WERI-Rb-1 (cell line): ENCODE results near the gene NUP214.

ENCODE experiments used
- DNase-seq: peaks from one replicate; pipeline ENCODE4 v3.0.0-alpha.2; 2020
- H3K27ac ChIP-seq: fragments of 250-450 bp; sonication (Bioruptor Pico); 2 replicates; pipeline ENCODE4 v1.5.1; 2020; ENCODE audit warnings: mild to moderate bottlenecking, moderate library complexity
- H3K27me3 ChIP-seq: fragments of 250-450 bp; sonication (Bioruptor Pico); 2 replicates; pipeline ENCODE4 v1.5.1; 2021; ENCODE audit warnings: mild to moderate bottlenecking, low read depth, moderate library complexity; ENCODE audit not compliant: insufficient read depth, severe bottlenecking
- H3K36me3 ChIP-seq: fragments of 250-450 bp; sonication (Bioruptor Pico); 2 replicates; pipeline ENCODE4 v1.5.1; 2020; ENCODE audit warnings: mild to moderate bottlenecking, moderate library complexity
- H3K4me3 ChIP-seq: 2 replicates; pipeline ENCODE4 v1.5.1; 2011; ENCODE audit warnings: low read depth, mild to moderate bottlenecking, control low read depth, low read length
- H3K9me3 ChIP-seq: fragments of 250-450 bp; sonication (Bioruptor Pico); 2 replicates; pipeline ENCODE4 v1.5.1; 2021; ENCODE audit warnings: mild to moderate bottlenecking, moderate library complexity; ENCODE audit not compliant: severe bottlenecking
- TF ChIP-seq, protein P1 (sequence below): IDR thresholded peaks from 2 replicates; pipeline ENCODE4 v1.5.1; 2011; ENCODE audit warnings: low read depth, mild to moderate bottlenecking, control low read depth, inconsistent platforms, low read length

Gene NUP214

DNA sequence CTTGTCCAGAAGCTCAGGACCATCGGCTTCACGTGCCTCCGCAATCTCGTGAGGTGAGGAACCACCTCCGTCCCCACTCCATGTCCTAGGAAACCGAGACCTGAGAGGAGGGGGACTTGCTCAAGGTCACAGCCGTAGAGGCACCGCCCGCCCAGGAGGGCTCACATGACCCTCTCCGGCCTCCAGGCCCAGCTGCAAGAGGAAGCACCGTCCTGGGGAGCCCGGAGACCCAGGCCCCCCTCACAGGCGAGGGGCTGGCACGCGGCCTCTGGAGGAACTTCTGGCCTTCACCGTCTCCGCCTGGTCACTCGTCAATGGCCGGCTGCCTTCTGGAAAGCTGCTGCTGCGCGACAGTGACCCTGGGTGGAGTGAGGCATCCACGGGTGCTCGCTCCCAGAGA is 126.7 kb downstream of the NUP214 start:
- no peaks in the 10 kb centered on the region for H3K27me3 ChIP-seq
- TF ChIP-seq, protein P1, sequence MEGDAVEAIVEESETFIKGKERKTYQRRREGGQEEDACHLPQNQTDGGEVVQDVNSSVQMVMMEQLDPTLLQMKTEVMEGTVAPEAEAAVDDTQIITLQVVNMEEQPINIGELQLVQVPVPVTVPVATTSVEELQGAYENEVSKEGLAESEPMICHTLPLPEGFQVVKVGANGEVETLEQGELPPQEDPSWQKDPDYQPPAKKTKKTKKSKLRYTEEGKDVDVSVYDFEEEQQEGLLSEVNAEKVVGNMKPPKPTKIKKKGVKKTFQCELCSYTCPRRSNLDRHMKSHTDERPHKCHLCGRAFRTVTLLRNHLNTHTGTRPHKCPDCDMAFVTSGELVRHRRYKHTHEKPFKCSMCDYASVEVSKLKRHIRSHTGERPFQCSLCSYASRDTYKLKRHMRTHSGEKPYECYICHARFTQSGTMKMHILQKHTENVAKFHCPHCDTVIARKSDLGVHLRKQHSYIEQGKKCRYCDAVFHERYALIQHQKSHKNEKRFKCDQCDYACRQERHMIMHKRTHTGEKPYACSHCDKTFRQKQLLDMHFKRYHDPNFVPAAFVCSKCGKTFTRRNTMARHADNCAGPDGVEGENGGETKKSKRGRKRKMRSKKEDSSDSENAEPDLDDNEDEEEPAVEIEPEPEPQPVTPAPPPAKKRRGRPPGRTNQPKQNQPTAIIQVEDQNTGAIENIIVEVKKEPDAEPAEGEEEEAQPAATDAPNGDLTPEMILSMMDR: no peak
- no peak overlapping the region for H3K4me3 ChIP-seq
- no peak for DNase-seq
- H3K27ac ChIP-seq: no peak overlapping the region
- no peaks in the 10 kb centered on the region for H3K36me3 ChIP-seq
- no peaks in the 10 kb centered on the region for H3K9me3 ChIP-seq

DNA sequence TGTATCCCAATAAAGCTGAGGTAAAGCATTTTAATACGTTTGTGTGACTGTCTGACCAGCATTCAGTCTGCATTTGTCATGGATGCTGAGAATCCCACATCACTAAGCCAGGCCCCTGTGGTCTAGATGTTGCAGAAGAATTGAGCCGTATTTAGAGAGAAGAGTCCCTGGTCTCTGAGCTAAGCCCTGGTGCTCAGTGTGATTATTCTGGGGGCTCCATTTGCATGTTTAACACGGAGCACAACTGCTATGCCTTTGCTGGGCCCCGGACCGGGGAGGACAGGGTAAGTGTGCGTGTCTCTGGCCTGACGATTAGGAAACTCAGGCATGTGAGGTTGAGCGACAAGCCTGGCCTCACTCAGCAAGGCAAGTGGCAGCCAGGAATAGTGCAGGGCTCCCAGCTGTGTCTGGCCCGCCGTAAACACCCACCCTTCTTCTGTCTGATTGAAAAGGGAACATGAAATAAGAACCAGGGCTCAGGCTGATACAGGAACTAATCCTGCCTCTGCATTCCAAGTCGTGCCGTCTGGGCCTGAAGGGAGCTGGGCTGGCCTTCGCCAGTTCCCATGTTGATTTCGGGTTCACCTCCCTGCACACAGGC is 128.6 kb downstream of the NUP214 start:
- H3K4me3 ChIP-seq: no peak overlapping the region
- H3K9me3 ChIP-seq: no peaks in the 10 kb centered on the region
- TF ChIP-seq, protein P1: no peak
- no peaks in the 10 kb centered on the region for H3K27me3 ChIP-seq
- H3K36me3 ChIP-seq: no peaks in the 10 kb centered on the region
- no peak for DNase-seq
- no peak overlapping the region; the same call in 1 of the 2 replicates for H3K27ac ChIP-seq

DNA sequence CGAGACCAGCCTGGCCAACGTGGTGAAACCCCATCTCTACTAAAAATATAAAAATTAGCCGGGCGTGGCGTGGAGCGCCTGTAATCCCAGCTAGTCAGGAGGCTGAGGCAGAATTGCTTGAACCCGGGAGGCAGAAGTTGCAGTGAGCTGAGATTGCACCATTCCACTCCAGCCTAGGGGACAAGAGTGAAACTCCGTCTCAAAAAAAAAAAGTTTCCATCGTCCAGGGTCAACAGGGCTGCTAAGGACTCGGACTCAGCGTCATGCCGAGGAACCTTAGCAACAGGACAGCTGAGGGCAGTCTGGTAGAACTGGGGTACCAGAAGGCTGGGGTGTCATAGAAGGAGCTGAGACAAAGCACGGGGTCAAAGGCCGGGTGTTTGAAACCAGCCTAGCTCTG is 129.2 kb downstream of the NUP214 start:
- Histone ChIP-seq H3K4me3 (no peak overlapping the region), H3K27me3 (no peaks in the 10 kb centered on the region), H3K36me3 (no peaks in the 10 kb centered on the region), H3K9me3 (no peaks in the 10 kb centered on the region), H3K27ac (no peak overlapping the region; the same call in 1 of the 2 replicates)
- TF ChIP-seq, protein P1: no peak
- no peak for DNase-seq

DNA sequence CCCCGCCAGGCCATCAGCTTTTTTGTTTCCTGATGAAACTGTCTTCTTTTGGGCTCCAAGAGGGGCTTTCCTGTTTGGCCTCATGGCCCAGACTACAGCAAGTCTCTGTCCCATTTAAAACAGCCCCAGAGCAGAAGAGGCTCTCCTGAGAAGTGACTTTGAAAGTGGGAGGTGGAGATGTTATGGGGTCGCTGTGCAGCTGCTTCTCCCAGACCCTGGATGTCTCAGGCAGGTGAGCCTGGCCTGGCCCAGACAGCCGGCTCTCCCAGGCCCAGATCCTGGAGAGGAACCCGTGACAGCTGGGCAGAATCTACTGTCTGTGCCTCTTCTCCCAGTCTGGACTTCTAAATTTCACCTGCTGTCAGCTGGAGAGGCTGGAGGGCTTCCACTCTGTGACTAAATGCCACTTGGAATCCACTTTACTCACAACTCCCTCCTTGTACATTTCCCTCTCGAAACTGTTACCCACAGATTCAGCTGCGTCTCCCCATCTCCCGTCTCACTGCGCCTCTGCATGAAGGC is 130.4 kb downstream of the NUP214 start:
- H3K9me3 ChIP-seq: no peaks in the 10 kb centered on the region
- no peak for DNase-seq
- H3K36me3 ChIP-seq: peaks cover 7% of the 10 kb centered on the region
- H3K4me3 ChIP-seq: no peak overlapping the region
- H3K27me3 ChIP-seq: no peaks in the 10 kb centered on the region
- no peak overlapping the region; the same call in 1 of the 2 replicates for H3K27ac ChIP-seq
- TF ChIP-seq, protein P1: no peak

DNA sequence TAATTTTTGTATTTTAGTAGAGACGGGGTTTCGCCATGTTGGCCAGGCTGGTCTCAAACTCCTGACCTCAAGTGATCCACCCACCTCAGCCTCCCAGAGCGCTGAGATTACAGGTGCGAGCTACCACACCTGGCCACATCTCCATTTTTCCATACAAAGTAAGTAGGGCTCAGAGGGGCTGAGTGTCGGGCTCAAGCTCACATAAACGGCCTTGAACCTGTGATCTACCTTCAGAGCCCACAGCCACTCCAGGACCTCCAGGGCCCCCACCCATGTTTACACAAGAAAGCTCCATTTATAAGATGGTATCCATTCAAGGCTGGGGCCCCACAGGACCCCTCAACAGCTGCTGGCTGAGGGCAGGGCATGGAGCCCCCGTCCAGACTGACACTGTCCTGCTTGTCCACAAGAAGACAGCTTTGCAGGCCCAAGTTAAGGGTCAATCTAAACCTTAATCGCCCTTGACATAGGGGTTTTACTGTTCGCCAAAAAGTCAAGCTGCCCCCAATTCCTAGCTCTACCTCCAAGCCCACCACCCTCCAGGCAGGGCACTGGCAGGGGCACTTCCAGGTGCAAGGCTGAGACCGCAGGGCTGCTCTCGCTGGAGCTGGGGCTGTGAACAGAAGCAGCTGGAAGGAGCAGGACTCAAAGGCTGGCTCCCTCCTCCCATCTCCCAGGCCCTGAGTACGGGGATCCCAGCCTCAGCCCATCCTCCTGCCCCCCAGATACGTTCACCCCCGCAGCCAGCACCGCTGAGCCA is 132.1 kb downstream of the NUP214 start:
- H3K36me3 ChIP-seq: peaks cover 7% of the 10 kb centered on the region
- no peaks in the 10 kb centered on the region for H3K27me3 ChIP-seq
- TF ChIP-seq, protein P1: no peak
- no peak overlapping the region for H3K4me3 ChIP-seq
- no peaks in the 10 kb centered on the region for H3K9me3 ChIP-seq
- DNase-seq: no peak
- H3K27ac ChIP-seq: no peak overlapping the region
